K562 (cell line): Measurements from ENCODE around the gene OR10G7.

Experiments
- CBX1 ChIP-seq: sonication (generic); IDR thresholded peaks from 2 replicates; pipeline ENCODE4 v1.6.1; 2016; ENCODE audit warnings: antibody characterized with exemption, low read depth, mild to moderate bottlenecking
- CHD7 ChIP-seq: fragments of 200-600 bp; sonication (generic); IDR thresholded peaks from one replicate; pipeline ENCODE4 v1.6.1; 2012; ENCODE audit warnings: mild to moderate bottlenecking, low read depth, low read length, inconsistent platforms
- CTCF ChIP-seq, 3 experiments: IDR thresholded peaks in 2 of 3; conservative IDR thresholded peaks in 1 of 3; 2 replicates each; pipeline ENCODE4 v1.5.1; 2011 to 2012; ENCODE audit warnings: low read length in 3 of 3, mild to moderate bottlenecking in 3 of 3, control low read depth in 2 of 3, improper control_type of control experiment in 1 of 3, inconsistent platforms in 1 of 3, low read depth in 1 of 3, mixed read lengths in 1 of 3, moderate library complexity in 1 of 3; ENCODE audit not compliant: insufficient read depth in 2 of 3
- KDM1A ChIP-seq, 2 experiments: fragments of 450-650 bp; IDR thresholded peaks; 2 replicates each; pipeline ENCODE4 v1.6.1; 2016; ENCODE audit warnings: mild to moderate bottlenecking in 2 of 2
- MAFF ChIP-seq: IDR thresholded peaks from 2 replicates; pipeline ENCODE4 v1.6.1; 2012; ENCODE audit warnings: low read length, improper control_type of control experiment
- POLR2A ChIP-seq: fragments of 450-650 bp; conservative IDR thresholded peaks from 2 replicates; pipeline ENCODE4 v1.6.1; 2016
- RNF2 ChIP-seq: sonication (generic); IDR thresholded peaks from 2 replicates; pipeline ENCODE4 v1.6.1; 2016
- SNAPC5 ChIP-seq: fragments of 250-450 bp; sonication (Bioruptor Pico); IDR thresholded peaks from 2 replicates; pipeline ENCODE4 v1.8.0; 2021; ENCODE audit warnings: moderate library complexity, mild to moderate bottlenecking, inconsistent platforms
- TEAD4 ChIP-seq, 2 experiments: sonication (generic) in 1 of 2; formaldehyde crosslinking in 1 of 2; IDR thresholded peaks; 2 replicates each; pipeline versions ENCODE4 v1.6.1 to v1.8.0; 2012 to 2022; ENCODE audit warnings: borderline replicate concordance in 1 of 2, inconsistent platforms in 1 of 2, low read length in 1 of 2, mild to moderate bottlenecking in 1 of 2, missing genetic modification reagents in 1 of 2
- TF ChIP-seq, protein P1 (sequence below): fragments of 250-450 bp; sonication (Bioruptor Pico); IDR thresholded peaks from 2 replicates; pipeline ENCODE4 v1.4.0; 2020; ENCODE audit warnings: mild to moderate bottlenecking, moderate library complexity

DNA sequence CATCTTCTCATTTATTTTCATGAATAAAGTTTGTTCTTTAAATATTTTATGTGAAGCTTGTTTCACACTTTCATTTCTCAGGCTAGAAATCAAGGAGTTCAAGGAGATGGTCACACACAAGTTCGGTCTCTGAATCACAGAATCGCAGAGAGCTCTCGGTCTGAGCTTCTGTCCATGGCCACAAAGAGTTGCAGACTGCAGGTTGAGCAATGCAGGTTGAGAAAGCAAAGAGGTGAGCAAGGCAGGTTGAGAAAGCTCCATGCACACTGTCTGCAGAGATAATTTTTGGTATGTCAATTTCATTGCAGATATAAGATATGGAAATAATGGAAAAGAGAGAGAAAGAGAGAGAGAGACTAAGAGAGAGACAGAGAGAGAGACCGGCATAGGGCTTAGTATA lies 41.2 kb upstream of the OR10G7 start:
- TF ChIP-seq TEAD4 (IDR thresholded peaks at IDR 0.05; ENCODE audit: low read length) (no peak), TEAD4 (CRISPR knock-in tag; IDR thresholded peaks at IDR 0.05; ENCODE audit: borderline replicate concordance) (no peak), SNAPC5 (no peak), CTCF (IDR thresholded peaks at IDR 0.05 in 2 of 3, conservative IDR thresholded peaks at IDR 0.05 in 1 of 3; ENCODE audit: insufficient read depth in 2 of 3, low read depth in 1 of 3, low read length in 3 of 3) (no peak), RNF2 (no peak), CHD7 (no peak), POLR2A (no peak), CBX1 (no peak), KDM1A (IDR thresholded peaks at IDR 0.05) (no peak), MAFF (no peak)
- TF ChIP-seq, protein P1, sequence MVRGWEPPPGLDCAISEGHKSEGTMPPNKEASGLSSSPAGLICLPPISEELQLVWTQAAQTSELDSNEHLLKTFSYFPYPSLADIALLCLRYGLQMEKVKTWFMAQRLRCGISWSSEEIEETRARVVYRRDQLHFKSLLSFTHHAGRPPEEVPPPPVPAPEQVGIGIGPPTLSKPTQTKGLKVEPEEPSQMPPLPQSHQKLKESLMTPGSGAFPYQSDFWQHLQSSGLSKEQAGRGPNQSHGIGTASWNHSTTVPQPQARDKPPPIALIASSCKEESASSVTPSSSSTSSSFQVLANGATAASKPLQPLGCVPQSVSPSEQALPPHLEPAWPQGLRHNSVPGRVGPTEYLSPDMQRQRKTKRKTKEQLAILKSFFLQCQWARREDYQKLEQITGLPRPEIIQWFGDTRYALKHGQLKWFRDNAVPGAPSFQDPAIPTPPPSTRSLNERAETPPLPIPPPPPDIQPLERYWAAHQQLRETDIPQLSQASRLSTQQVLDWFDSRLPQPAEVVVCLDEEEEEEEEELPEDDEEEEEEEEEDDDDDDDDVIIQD (CRISPR knock-in tag) = no peak
